GM18498 (cell line): ENCODE measurements around the gene NRF1.
"Not testable (repeated sequence)": the region's sequence is repeated elsewhere in the genome, so short reads cannot be mapped to it uniquely, and the experiment has no call there.

ENCODE experiments used
- ATAC-seq: cut with Tn5 transposase; IDR thresholded peaks from one replicate; pipeline ENCODE4 v1.9.1; 2021; ENCODE audit warnings: mild to moderate bottlenecking, moderate library complexity; ENCODE audit not compliant: unreplicated experiment

The NRF1 gene

GRCh38 chr7:129780974-129781927 lies 169.7 kb downstream of the NRF1 start:
- ATAC-seq: no peak

- no peak for ATAC-seq
These were observed 170.7 kb downstream of the NRF1 start for GRCh38 chr7:129781928-129782817.

- ATAC-seq: no peak
These were observed 171.5 kb downstream of the NRF1 start for GRCh38 chr7:129782818-129783583.

GRCh38 chr7:129783584-129783919 lies 172.0 kb downstream of the NRF1 start:
- ATAC-seq: no peak

GRCh38 chr7:129784437-129784782 lies 172.9 kb downstream of the NRF1 start:
- no peak for ATAC-seq

GRCh38 chr7:129784783-129785684 lies 173.5 kb downstream of the NRF1 start:
- no peak for ATAC-seq

- no peak for ATAC-seq
These were observed 174.4 kb downstream of the NRF1 start for GRCh38 chr7:129785685-129786514.

GRCh38 chr7:129786825-129787563 lies 175.5 kb downstream of the NRF1 start:
- ATAC-seq: no peak

GRCh38 chr7:129789000-129789399 lies 177.5 kb downstream of the NRF1 start:
- ATAC-seq: no peak

GRCh38 chr7:129789652-129790051 lies 178.1 kb downstream of the NRF1 start:
- ATAC-seq: no peak

GRCh38 chr7:129790136-129790535 lies 178.6 kb downstream of the NRF1 start:
- no peak for ATAC-seq

GRCh38 chr7:129792721-129793120 lies 181.2 kb downstream of the NRF1 start:
- ATAC-seq: no peak

- no peak for ATAC-seq
These were observed 182.2 kb downstream of the NRF1 start for GRCh38 chr7:129793506-129794310.

GRCh38 chr7:129794461-129794860 lies 182.9 kb downstream of the NRF1 start:
- ATAC-seq: not testable (repeated sequence)

GRCh38 chr7:129796186-129796775 lies 184.8 kb downstream of the NRF1 start:
- no peak for ATAC-seq

- ATAC-seq: no peak
These were observed 185.8 kb downstream of the NRF1 start for GRCh38 chr7:129797214-129797789.
